GM18505 (cell line): ENCODE results near the gene NAALADL2.

Experiments
- ATAC-seq: cut with Tn5 transposase; IDR thresholded peaks from one replicate; pipeline ENCODE4 v1.9.1; 2021; ENCODE audit not compliant: unreplicated experiment
- POLR2A ChIP-seq: IDR thresholded peaks from 4 replicates; pipeline ENCODE4 v1.6.1; 2011; ENCODE audit warnings: borderline replicate concordance; ENCODE audit not compliant: insufficient read depth, insufficient read length; ENCODE audit errors: extremely low read depth

Gene NAALADL2

DNA sequence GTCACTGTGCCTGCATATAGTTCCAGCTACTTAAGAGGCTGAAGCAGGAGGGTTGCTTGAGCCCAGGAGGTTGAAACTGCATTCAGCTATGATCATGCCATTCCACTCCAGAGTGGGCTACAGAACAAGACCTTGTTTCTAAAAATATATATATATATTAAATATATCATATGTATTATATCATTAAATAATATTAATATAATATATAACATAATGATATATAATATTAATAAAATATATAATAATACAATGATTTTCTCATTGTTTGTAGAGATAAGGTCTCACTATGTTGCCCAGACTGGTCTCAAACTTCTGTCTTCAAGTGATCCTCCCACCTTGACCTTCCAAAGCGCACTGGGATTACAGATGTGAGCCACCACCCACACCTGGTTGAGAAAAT, 101.8 kb downstream of the NAALADL2 start:
- TF ChIP-seq POLR2A = no peak
- ATAC-seq = no peak

DNA sequence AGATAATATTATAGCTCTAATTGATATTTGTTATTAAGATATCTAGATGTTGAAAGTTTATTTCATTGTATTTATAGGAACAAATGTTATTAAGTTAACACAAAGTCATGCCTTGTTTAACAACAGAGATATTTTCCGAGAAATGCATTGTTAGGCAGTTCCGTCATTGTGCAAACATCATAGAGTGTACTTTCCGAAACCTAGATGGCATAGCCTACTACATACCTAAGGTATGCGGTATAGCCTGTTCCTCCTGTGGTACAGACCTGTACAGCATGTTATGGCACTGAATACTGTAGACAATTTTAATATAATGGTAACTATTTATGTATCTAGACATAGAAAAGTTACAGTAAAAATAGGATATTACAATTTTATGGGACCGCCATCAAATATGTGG, 114.3 kb downstream of the NAALADL2 start:
- TF ChIP-seq POLR2A = no peak
- ATAC-seq = no peak

DNA sequence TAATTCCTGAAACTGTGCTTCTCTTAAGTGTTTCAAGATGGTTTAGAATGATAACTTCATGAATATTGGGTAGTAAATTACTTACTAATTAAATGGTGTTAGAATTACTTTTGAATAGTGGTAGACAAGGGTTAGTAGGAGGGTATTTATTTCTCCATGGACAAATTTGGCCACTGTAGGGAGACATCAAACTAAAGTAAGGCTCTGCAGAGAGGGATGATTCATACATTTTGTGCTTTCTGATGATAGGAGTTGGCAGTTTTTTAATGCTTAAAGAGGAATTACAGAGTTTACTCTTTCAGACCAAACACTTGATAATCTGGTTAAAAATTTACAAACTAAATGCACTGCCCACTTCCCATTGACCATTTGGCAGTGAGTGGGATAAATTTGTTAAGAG, 127.6 kb downstream of the NAALADL2 start:
- no peak for ATAC-seq

DNA sequence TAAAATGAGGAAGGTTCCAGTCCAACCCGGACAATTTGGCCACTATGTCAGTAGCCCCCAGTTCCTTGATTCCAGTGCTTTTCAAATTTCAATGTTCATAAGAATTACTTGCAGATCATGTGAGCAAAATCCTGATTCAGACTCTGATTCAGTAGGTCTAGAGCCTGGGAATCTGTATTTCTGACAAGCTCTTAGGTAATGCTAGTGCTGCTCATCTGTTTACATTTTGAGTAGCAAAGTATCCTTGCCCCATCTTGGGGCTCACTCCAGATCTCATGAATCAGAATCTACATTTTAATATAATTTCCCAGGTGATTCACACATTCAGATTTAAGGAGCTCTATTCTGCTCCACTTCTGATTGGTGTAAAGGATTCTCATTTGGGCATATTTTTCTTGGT, 142.0 kb downstream of the NAALADL2 start:
- ATAC-seq = no peak
- no peak for TF ChIP-seq POLR2A

More for the DNA sequence above, 127.6 kb downstream of the NAALADL2 start:
- no peak for TF ChIP-seq POLR2A

DNA sequence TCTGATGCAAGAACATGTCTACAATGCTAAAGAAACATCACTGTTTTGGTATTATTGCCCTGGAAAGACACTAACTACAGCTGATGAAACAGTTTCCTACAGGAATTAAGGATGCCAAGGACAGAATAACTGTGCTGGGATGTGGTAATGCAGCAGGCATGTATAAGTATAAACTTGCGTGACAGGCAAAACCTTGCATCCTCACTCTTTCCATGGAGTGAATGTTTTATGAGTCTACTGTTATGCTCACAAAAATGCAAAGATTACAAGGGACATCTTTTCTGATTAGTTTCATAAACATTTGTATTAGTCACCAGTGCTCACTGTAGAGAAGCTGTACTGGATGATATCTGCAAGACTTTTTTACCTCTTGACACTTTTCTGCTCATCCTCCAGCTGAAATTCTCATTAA, 143.6 kb downstream of the NAALADL2 start:
- no peak for TF ChIP-seq POLR2A
- ATAC-seq = no peak

DNA sequence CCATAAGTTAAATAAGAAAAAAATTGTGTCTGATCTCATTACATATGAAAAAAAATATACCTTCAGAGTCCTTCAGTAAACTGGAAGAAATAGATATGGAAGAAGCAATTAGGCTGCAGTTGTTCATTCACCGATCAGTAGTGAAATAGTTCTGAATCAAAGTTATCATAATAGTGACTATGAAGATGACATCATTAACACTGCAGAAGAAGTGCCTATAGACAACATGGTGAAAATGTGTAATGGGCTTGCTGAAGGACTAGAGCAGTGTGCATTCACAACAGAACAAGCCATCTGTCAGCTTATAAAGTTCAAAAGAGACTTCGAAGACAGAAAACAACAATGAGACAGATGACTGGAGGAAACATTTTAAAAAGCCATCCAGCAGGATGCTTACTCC, 144.5 kb downstream of the NAALADL2 start:
- no peak for ATAC-seq
- TF ChIP-seq POLR2A = no peak

DNA sequence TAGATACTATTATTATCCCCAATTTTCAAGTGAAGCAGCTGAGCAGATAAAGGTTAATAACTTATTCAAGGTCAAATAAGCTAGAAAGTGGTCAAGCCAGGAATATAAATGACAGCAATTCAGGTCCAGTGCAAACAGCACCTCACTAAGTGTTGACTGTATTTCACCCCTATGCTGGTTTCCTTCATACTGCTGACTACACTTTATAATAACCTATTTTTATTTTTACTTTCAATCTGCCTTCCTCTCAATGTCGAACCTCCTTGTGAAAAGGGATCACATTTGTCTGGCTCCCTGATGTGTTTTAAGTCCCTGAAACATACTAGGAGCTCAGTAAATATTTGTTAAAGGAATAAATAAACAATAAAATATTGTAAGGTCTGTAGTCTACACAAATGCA, 146.1 kb downstream of the NAALADL2 start:
- no peak for TF ChIP-seq POLR2A
- ATAC-seq = no peak

DNA sequence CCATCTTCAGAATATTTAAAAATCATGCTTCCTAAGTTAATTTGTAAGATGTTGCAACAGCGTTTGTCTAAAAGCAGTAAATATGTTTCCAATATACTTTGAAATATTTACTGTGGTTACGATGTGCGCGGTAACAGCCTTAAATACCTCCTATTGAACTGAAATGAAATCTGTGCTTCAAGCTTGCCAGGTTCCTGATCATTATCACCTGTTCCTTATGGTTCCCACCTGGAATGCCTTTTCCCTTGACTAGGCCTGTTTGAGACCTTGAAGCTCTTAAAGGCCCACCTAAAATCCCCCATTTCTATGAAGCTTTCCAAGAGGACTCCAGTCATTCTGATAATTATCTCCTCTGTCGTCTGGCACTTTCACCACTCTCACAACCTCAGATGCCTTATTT, 146.7 kb downstream of the NAALADL2 start:
- ATAC-seq = no peak

DNA sequence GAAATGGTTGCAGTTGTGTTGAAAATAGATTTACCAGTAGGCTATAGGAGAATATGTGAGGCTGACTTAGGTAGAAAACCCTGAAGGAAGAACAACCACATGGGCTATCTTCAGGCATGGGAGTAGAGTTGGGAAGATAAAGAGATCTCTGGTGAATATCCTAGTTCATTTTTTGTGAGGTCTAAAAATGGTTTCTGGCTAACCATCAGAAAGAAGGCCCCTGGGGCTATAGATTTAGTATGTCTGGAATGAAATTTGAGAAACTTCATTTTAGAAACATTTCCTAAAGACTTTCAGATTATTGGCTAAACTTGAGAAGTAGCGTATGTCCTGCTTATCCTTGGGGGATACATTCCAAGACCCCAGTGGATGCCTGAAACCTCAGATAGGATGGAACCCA, 148.2 kb downstream of the NAALADL2 start:
- ATAC-seq = no peak
- no peak for TF ChIP-seq POLR2A

More for the DNA sequence above, 146.7 kb downstream of the NAALADL2 start:
- TF ChIP-seq POLR2A = no peak

DNA sequence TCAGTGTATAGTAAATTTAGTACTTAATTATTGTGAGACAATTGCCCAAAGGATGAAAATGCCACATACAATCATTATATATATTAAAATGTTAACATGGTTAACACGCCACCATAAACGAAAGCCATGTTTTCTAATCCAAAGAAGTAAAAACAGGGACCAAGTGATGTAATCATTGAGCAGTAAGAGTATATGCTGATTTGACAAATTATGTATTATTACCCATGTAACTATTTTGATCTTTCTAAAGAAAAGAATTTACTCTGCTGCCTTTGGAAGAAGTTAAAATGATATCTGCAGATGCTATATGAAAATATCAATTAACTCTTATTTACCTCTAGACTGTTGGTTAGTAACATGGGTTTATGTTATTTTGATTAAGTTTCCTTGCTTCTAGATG, 150.2 kb downstream of the NAALADL2 start:
- no peak for TF ChIP-seq POLR2A
- ATAC-seq = no peak

DNA sequence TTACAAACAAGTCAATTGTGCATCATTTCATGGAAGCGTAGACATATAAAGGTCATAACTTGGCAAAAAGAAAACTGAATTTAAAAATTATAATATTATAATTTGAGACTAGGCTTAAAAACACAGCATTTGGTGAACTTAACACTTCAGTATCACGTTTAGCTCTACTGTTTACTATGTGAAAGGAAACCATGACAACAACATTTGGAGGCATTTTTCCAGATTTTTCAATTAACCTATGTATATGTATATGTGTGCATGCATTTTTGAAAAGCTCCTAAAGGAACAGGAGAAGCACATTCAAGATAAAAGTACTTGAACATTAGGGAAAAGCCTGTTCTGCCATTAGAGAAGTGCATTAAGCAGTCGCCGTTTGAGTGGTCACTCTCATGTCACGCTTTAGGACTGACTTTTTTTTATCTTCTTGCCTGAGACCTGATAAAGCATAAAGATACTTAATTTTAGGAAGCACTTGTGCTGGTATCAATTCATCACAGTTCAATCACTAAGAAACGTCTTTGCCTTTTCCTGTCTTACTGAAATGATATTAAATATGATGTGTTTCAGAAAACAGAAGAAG, 156.0 kb downstream of the NAALADL2 start:
- no peak for TF ChIP-seq POLR2A
- no peak for ATAC-seq

DNA sequence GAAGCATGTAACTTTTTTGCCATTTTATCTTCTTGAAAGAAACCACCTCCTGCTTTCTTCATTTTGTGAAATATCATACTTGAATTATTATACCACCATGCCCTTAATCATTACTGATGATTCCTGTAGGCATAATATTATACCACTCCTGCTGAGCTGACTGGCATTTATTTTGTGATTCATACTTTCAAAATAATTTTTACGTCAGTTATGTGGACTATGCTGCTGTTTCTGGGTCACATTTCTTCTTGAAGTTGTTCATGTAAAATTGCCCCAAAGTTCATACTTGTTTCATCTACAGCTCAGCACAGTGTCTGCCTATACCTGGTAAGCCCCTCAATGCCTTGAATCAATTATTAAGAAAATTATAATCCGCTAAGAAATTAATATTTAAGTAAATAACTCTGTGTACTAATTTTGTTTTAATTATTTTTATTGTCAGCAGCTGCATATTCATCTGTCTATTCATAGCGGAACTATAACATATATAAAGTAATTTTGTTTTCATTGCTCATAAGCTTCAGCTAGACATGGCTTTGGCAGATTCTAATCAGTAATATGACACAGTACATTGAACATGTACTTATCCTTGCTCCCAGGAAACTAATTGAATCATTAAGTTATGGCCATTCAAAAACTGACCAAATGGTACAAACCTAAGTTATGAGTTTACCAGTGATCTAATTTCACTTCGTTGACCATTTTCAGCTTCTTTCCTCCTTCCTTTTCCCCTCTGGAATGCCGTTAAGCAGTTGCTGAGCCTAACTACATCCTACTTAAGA, 160.0 kb downstream of the NAALADL2 start:
- TF ChIP-seq POLR2A = no peak
- no peak for ATAC-seq

DNA sequence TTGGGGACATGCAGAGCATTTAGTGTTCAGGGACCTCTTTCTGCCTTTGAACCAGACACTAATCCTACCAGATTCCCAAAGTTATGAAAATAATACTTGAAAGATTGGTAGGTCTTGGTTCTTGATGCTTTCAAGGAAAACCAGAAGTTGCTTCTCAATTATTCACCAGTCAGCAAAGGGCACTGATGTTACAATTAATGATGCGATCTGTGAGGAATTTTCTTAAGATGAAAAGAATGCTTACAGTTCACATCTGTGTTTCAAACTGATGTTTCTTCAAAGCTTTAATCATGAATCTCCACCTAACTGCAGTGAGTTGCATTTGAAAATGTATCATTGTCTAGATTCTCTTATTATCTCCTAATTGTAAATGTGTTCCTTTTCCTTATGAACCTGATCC, 161.0 kb downstream of the NAALADL2 start:
- no peak for ATAC-seq
- no peak for TF ChIP-seq POLR2A

DNA sequence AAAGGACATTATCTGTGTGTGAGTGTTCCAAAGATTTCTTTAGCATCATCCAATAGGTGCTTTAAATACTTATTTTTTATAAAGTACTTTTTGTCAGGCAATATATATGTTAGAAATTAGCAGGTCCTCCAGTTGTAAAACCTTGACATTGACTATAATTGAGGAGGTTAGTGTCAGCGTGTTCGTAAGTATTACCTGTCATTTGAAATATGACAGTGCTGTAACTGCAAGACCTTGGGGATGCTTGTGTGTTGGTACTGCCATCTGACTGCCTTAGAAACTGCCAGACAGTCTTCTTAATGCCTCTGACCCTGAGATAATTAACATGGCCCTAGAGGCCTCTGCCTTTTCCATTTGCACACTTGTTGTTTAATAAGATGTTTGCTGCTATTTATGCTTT, 170.7 kb downstream of the NAALADL2 start:
- no peak for ATAC-seq
- no peak for TF ChIP-seq POLR2A
